Activated CD4-positive, alpha-beta T cell treated with anti-CD3 and anti-CD28 coated beads, Interleukin-2, amount 10 ng/mL, durations not matched to agents 24 days and 14 days (primary cell): ENCODE data around the gene MAP7D1. TPM values are rescaled to one million over a fixed set of nuclear protein-coding genes. Genes with fewer than 3 reads are reported as not detected.

Source experiments
- DNase-seq: peaks from one replicate; pipeline ENCODE4 v3.0.0; 2022
- H3K27ac Mint-ChIP-seq: one replicate; pipeline ENCODE4 v1.8.0; 2022; ENCODE audit warnings: mild to moderate bottlenecking, mixed read lengths
- H3K27me3 Mint-ChIP-seq: one replicate; pipeline ENCODE4 v1.8.0; 2022; ENCODE audit warnings: mixed read lengths
- H3K36me3 Mint-ChIP-seq: one replicate; pipeline ENCODE4 v1.8.0; 2022; ENCODE audit warnings: low read depth, mild to moderate bottlenecking, mixed read lengths
- H3K4me1 Mint-ChIP-seq: one replicate; pipeline ENCODE4 v1.8.0; 2021; ENCODE audit warnings: mixed read lengths
- H3K4me3 Mint-ChIP-seq: one replicate; pipeline ENCODE4 v1.8.0; 2022; ENCODE audit warnings: mild to moderate bottlenecking, moderate library complexity, mixed read lengths
- H3K9me3 Mint-ChIP-seq: one replicate; pipeline ENCODE4 v1.8.0; 2021; ENCODE audit warnings: mixed read lengths
- intact Hi-C: fragments of 100-400 bp; cut with micrococcal nuclease; formaldehyde crosslinking; loops from one replicate; pipeline ENCODE4 v1.15.1; 2023
- total RNA-seq: library from RNA; stranded (reverse); gene quantifications from 2 replicates; pipeline ENCODE4 v1.2.3, GENCODE V29; 2022

The MAP7D1 gene
- total RNA-seq, 1 donor from 2014 or later: 170 TPM

- peak; percentile 80 for DNase-seq
- peaks cover 24% of the 10 kb centered on the region for H3K36me3 Mint-ChIP-seq
- H3K27ac Mint-ChIP-seq: no peak overlapping the region
- no peak overlapping the region for H3K4me3 Mint-ChIP-seq
- H3K27me3 Mint-ChIP-seq: no peaks in the 10 kb centered on the region
- peaks cover 5% of the 10 kb centered on the region for H3K4me1 Mint-ChIP-seq
- H3K9me3 Mint-ChIP-seq: no peaks in the 10 kb centered on the region
- intact Hi-C loops: loop anchor here (2.0 kb wide), 1 partner anchor 36 kb away; no protein-coding TSS in a partner anchor
Observed at GRCh38 chr1:36134505-36135329, 21.2 kb upstream of the MAP7D1 start.

GRCh38 chr1:36135330-36135667 lies 20.7 kb upstream of the MAP7D1 start:
- Mint-ChIP-seq H3K4me3 (no peak overlapping the region), H3K27ac (no peak overlapping the region), H3K36me3 (peaks cover 26% of the 10 kb centered on the region), H3K4me1 (peaks cover 5% of the 10 kb centered on the region), H3K9me3 (no peaks in the 10 kb centered on the region), H3K27me3 (no peaks in the 10 kb centered on the region)
- DNase-seq: no peak
- intact Hi-C loops: loop anchor here (2.0 kb wide), 1 partner anchor 36 kb away; no protein-coding TSS in a partner anchor

GRCh38 chr1:36135796-36136195 lies 20.2 kb upstream of the MAP7D1 start:
- Mint-ChIP-seq H3K36me3 (peaks cover 26% of the 10 kb centered on the region), H3K27ac (peak overlapping the region; percentile 22)

DNA sequence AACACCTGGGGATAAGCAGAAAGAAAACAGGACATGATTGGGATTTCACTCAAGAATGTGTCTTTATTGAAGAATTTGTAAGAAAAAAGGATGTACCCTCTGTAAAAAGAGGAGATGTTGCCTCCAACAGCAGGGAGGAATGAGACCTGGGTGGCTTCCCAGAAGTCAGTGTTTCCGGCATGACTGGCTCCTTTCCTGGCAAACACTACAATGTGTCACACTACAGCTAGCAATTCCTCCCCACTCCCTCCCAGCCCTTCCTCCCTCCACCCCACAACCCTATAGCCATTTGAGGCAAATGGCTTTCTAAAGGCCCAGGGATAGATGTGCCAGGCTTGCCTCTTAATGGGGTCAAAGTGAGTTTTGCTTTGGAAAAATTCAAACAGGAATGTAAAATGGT lies 19.4 kb upstream of the MAP7D1 start:
- Mint-ChIP-seq H3K27ac (no peak overlapping the region), H3K9me3 (no peaks in the 10 kb centered on the region), H3K4me1 (peaks cover 14% of the 10 kb centered on the region), H3K4me3 (no peak overlapping the region), H3K36me3 (peaks cover 31% of the 10 kb centered on the region), H3K27me3 (no peaks in the 10 kb centered on the region)
- intact Hi-C loops: no loop called here
- no peak for DNase-seq

More at GRCh38 chr1:36135796-36136195, 20.2 kb upstream of the MAP7D1 start:
- intact Hi-C loops: loop anchor here (2.0 kb wide), 1 partner anchor 37 kb away; no protein-coding TSS in a partner anchor
- DNase-seq: no peak
- peaks cover 9% of the 10 kb centered on the region for H3K4me1 Mint-ChIP-seq
- no peaks in the 10 kb centered on the region for H3K27me3 Mint-ChIP-seq
- H3K9me3 Mint-ChIP-seq: no peaks in the 10 kb centered on the region
- no peak overlapping the region for H3K4me3 Mint-ChIP-seq

DNA sequence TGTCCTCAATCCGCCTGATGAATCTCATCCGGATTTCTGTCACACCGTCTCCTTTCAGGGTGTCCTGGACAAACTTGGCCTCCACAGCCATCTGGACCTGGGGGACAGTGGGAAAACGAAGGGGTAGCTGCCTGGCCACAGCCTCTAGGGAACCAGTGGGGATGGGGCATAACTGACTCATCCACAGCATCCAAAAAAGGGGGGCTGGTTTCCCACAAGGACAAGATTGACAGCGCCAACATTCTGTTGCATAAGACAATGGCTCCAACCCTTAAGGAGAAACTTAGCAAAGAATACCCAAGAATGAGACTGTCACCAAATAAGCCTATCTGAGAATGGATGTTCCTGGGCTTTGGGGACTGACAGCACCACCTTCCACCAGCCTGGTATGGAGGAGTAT lies 18.7 kb upstream of the MAP7D1 start:
- Mint-ChIP-seq H3K27ac (no peak overlapping the region), H3K4me1 (peaks cover 18% of the 10 kb centered on the region), H3K27me3 (no peaks in the 10 kb centered on the region), H3K9me3 (no peaks in the 10 kb centered on the region), H3K36me3 (peaks cover 33% of the 10 kb centered on the region), H3K4me3 (no peak overlapping the region)
- DNase-seq: no peak
- intact Hi-C loops: no loop called here

- Mint-ChIP-seq H3K4me1 (peaks cover 19% of the 10 kb centered on the region), H3K36me3 (peaks cover 34% of the 10 kb centered on the region), H3K4me3 (no peak overlapping the region), H3K9me3 (no peaks in the 10 kb centered on the region), H3K27ac (no peak overlapping the region), H3K27me3 (no peaks in the 10 kb centered on the region)
- no peak for DNase-seq
- intact Hi-C loops: no loop called here
Observed at GRCh38 chr1:36137776-36138175, 18.2 kb upstream of the MAP7D1 start.

GRCh38 chr1:36139521-36139920 lies 16.4 kb upstream of the MAP7D1 start:
- no peaks in the 10 kb centered on the region for H3K27me3 Mint-ChIP-seq
- intact Hi-C loops: no loop called here
- H3K36me3 Mint-ChIP-seq: peaks cover 40% of the 10 kb centered on the region
- H3K4me1 Mint-ChIP-seq: peaks cover 28% of the 10 kb centered on the region
- no peak for DNase-seq
- no peaks in the 10 kb centered on the region for H3K9me3 Mint-ChIP-seq
- no peak overlapping the region for H3K4me3 Mint-ChIP-seq
- no peak overlapping the region for H3K27ac Mint-ChIP-seq

- H3K4me3 Mint-ChIP-seq: no peak overlapping the region
- intact Hi-C loops: no loop called here
- H3K27me3 Mint-ChIP-seq: no peaks in the 10 kb centered on the region
- no peaks in the 10 kb centered on the region for H3K9me3 Mint-ChIP-seq
- peaks cover 28% of the 10 kb centered on the region for H3K4me1 Mint-ChIP-seq
- DNase-seq: no peak
- H3K36me3 Mint-ChIP-seq: peaks cover 36% of the 10 kb centered on the region
- no peak overlapping the region for H3K27ac Mint-ChIP-seq
Observed at GRCh38 chr1:36142121-36142520, 13.8 kb upstream of the MAP7D1 start.

- no peak overlapping the region for H3K27ac Mint-ChIP-seq
- no peaks in the 10 kb centered on the region for H3K9me3 Mint-ChIP-seq
- peaks cover 36% of the 10 kb centered on the region for H3K4me1 Mint-ChIP-seq
- no peak for DNase-seq
- no peak overlapping the region for H3K4me3 Mint-ChIP-seq
- H3K27me3 Mint-ChIP-seq: no peaks in the 10 kb centered on the region
- intact Hi-C loops: no loop called here
- peaks cover 35% of the 10 kb centered on the region for H3K36me3 Mint-ChIP-seq
Observed at GRCh38 chr1:36143424-36143823, 12.5 kb upstream of the MAP7D1 start.

DNA sequence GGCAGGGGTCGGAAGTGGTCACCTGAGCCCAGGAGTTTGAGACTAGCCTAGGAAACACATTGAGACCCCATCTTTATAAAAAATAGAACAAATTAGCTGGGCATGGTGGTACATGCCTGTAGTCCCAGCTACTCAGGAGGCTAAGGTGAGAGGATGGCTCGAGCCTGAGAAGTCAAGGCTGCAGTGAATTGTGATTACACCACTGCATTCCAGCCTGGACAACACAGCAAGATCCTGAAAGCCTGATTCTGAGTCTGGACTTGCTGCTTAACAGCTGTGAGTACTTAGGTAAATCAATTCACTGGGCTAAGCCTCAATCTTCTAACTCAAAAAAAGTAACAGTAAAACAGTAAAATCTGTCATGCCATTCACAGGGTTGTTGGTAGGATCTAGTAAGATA lies 11.5 kb upstream of the MAP7D1 start:
- Mint-ChIP-seq H3K4me1 (peaks cover 38% of the 10 kb centered on the region), H3K27ac (no peak overlapping the region)
- intact Hi-C loops: no loop called here

DNA sequence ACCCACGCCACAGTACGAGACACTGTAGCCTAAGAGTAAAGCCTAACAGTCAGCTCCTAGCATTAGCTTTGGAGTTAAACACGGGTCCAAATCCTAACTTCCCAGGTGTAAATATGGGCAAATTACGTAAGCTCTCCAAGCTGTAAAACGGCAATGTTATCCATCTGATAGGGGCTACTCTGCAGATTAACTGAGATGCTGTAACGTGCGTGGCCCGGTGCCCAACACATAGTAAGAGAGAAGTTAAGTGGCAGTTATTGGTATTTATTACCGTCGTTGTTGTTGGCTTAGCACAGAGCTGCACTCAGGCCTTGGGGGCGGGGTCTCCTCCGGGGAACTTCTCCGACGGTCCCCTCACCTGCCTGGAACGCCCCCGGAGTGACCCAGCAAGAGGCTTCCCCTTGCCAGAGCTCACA lies 7.1 kb upstream of the MAP7D1 start:
- Mint-ChIP-seq H3K4me3 (peak overlapping the region; percentile 98), H3K4me1 (peaks cover 51% of the 10 kb centered on the region), H3K36me3 (peaks cover 17% of the 10 kb centered on the region), H3K9me3 (no peaks in the 10 kb centered on the region), H3K27ac (peak overlapping the region; percentile 98), H3K27me3 (no peaks in the 10 kb centered on the region)
- intact Hi-C loops: loop anchor here (1.0 to 5.0 kb wide), 8 partner anchors 11 to 271 kb away; partner anchors contain the start of genes AGO3 and THRAP3
- no peak for DNase-seq

More for the DNA sequence above, 11.5 kb upstream of the MAP7D1 start:
- Mint-ChIP-seq H3K9me3 (no peaks in the 10 kb centered on the region), H3K4me3 (no peak overlapping the region), H3K36me3 (peaks cover 35% of the 10 kb centered on the region), H3K27me3 (no peaks in the 10 kb centered on the region)
- no peak for DNase-seq

DNA sequence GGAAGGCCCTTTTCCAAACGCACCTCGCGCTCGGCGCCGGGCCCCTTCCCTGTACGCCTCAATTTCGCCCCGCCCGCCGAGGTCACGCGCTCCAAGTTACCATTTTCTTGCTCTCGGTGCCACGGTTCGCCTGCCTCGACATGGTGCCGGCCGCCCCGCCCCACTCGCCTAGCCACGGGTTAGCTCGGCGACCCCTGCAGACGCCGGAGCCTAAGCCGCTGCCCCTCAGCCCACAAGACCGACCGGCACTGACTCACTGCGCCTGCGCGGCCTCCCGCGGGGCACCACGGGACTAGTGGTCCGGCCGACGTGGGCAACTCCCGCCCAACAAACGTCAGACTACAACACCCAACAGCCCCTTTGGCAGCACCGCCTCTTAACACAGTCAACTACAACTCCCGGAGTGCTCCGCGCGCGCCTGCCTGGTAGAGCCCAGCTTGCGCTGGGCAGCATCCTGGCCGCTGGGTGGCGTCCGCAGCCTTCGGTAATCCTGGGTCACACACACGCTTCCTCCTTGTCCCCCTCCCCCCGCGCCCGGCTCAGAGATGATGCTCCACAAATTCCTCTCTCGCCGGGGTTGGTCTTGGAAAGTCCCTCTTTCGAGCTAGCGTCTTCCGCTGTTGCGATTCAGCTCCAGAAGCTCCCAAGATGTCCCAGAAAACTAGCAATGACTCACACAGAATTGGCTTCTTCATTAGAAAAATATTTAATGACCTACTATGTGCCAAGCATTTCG lies 6.6 kb upstream of the MAP7D1 start, which contains the start of gene TRAPPC3:
Gene TRAPPC3, minus strand, starts transcription at position 250 of the 736 bp plus-strand sequence. Its CDS starts 108 bp downstream, at position 142.
- H3K36me3 Mint-ChIP-seq: peaks cover 17% of the 10 kb centered on the region
- H3K9me3 Mint-ChIP-seq: no peaks in the 10 kb centered on the region
- H3K27ac Mint-ChIP-seq: peak within 1 kb of the TSS; percentile 98
- DNase-seq: peak; percentile 100
- H3K4me3 Mint-ChIP-seq: peak within 1 kb of the TSS; percentile 98
- intact Hi-C loops: loop anchor here (1.0 to 5.0 kb wide), 8 partner anchors 11 to 271 kb away; partner anchors contain the start of genes AGO3 and THRAP3
- H3K27me3 Mint-ChIP-seq: no peaks in the 10 kb centered on the region
- peaks cover 54% of the 10 kb centered on the region for H3K4me1 Mint-ChIP-seq

- Mint-ChIP-seq H3K4me1 (peaks cover 57% of the 10 kb centered on the region), H3K27me3 (no peaks in the 10 kb centered on the region), H3K9me3 (no peaks in the 10 kb centered on the region), H3K36me3 (peaks cover 17% of the 10 kb centered on the region), H3K27ac (peak overlapping the region; percentile 98), H3K4me3 (peak overlapping the region; percentile 98)
- no peak for DNase-seq
- intact Hi-C loops: loop anchor here (1.0 to 5.0 kb wide), 8 partner anchors 10 to 270 kb away; partner anchors contain the start of genes AGO3 and THRAP3
Observed at GRCh38 chr1:36149973-36150295, 6.0 kb upstream of the MAP7D1 start.
